Pancreas (tissue), 10 donors: ENCODE measurements around the gene OSBPL8. TPM values are rescaled to one million over a fixed set of nuclear protein-coding genes. Genes with fewer than 3 reads are reported as not detected.
A peak's percentile ranks its signal among the peaks of the same experiment; 100 is the strongest.

Experiments
- ATAC-seq, 4 donors: fragments of 200-7000 bp; cut with Tn5 transposase; one replicate each; pipeline versions ENCODE4 v1.8.0 to v1.9.1; 2020; ENCODE audit warnings: mild to moderate bottlenecking in 4 of 4, moderate library complexity in 4 of 4
- DNase-seq, 6 donors: peaks; one replicate each; pipeline ENCODE4 v3.0.0-alpha.2; 2020
- FAIRE-seq: peaks from 2 replicates; lab custom pipeline; 2012; peaks lifted over from hg19 to GRCh38; lab: Jason Lieb, UNC
- H3K27ac ChIP-seq, 4 donors: fragments of 200-600 bp; sonication (generic); 1 replicate in 3 of 4; 2 replicates in 1 of 4; pipeline versions ENCODE4 v1.5.0 to v1.8.0; 2020
- H3K27me3 ChIP-seq, 4 donors: fragments of 200-600 bp; one replicate each; pipeline ENCODE4 v1.8.0; 2021
- H3K36me3 ChIP-seq, 3 donors: fragments of 200-600 bp; sonication (generic) in 1 of 3; one replicate each; pipeline versions ENCODE4 v1.5.0 to v1.8.0; 2020 to 2021
- H3K4me1 ChIP-seq, 3 donors: fragments of 200-600 bp; one replicate each; pipeline ENCODE4 v1.8.0; 2021
- H3K4me3 ChIP-seq, 4 donors: fragments of 200-600 bp; sonication (generic) in 2 of 4; one replicate each; pipeline versions ENCODE4 v1.5.0 to v1.8.0; 2020 to 2021
- H3K9me3 ChIP-seq, 4 donors: fragments of 200-600 bp; one replicate each; pipeline ENCODE4 v1.8.0; 2021
- WGBS, 2 donors: extraction: QIAGEN DNeasy Blood & Tissue Kit; methylation state at CpG; one replicate each; pipeline ENCODE4 v1.1.7; 2013; 5-methylcytosine and 5-hydroxymethylcytosine counted together
- intact Hi-C, 3 donors: fragments of 100-400 bp; cut with DNase I; formaldehyde crosslinking; loops; one replicate each; pipeline versions ENCODE4 v1.11.1 to v1.14.2; 2022
- polyA plus RNA-seq, 2 donors: library from polyadenylated mRNA; stranded (reverse); fragments of 200-250 nt; gene quantifications; one replicate each; pipeline ENCODE4 v1.2.3, GENCODE V29; 2013
- total RNA-seq, 6 donors: library from RNA; stranded (reverse); fragmentation: NEBNext Ultra II Directional in 4 of 6; extraction: Animal tissue kit (Norgen Biotek cat#: 25700) in 4 of 6; gene quantifications; one replicate each; pipeline versions ENCODE4 v1.2.1 to v1.2.4, GENCODE V29; 2021 to 2023
- TF ChIP-seq, protein P1 (sequence below), 4 donors: fragments of 200-600 bp; sonication (generic) in 3 of 4; IDR thresholded peaks; one replicate each; pipeline versions ENCODE4 v1.5.0 to v1.8.0; 2021; ENCODE audit warnings: antibody characterized with exemption in 4 of 4
- donor health status: healthy with polysubstance abuse.
- donor health status: DM: no; HTN: no; CAD: no; lungs with moderate emphysema.
- donor health status: DM: no; HTN: no; CAD: no.
- donor health status: control.
- donor health status: control.
- donor health status: Bipolar disorder and iron deficiency.
- donor health status: DM: yes; HTN: yes; CAD: no.
- donor health status: DM: no; HTN: no; CAD: no.
- donor health status: DM: no; HTN: no; CAD: no.
- donor health status: DM: yes; HTN: yes; CAD: no.

OSBPL8 gene, protein sequence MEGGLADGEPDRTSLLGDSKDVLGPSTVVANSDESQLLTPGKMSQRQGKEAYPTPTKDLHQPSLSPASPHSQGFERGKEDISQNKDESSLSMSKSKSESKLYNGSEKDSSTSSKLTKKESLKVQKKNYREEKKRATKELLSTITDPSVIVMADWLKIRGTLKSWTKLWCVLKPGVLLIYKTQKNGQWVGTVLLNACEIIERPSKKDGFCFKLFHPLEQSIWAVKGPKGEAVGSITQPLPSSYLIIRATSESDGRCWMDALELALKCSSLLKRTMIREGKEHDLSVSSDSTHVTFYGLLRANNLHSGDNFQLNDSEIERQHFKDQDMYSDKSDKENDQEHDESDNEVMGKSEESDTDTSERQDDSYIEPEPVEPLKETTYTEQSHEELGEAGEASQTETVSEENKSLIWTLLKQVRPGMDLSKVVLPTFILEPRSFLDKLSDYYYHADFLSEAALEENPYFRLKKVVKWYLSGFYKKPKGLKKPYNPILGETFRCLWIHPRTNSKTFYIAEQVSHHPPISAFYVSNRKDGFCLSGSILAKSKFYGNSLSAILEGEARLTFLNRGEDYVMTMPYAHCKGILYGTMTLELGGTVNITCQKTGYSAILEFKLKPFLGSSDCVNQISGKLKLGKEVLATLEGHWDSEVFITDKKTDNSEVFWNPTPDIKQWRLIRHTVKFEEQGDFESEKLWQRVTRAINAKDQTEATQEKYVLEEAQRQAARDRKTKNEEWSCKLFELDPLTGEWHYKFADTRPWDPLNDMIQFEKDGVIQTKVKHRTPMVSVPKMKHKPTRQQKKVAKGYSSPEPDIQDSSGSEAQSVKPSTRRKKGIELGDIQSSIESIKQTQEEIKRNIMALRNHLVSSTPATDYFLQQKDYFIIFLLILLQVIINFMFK
- total RNA-seq, result 10 to 100 TPM; 17.3 to 39.6 (median 24.7) TPM
- polyA plus RNA-seq, result 1 to 10 TPM; 3.6 to 7.0 TPM

DNA sequence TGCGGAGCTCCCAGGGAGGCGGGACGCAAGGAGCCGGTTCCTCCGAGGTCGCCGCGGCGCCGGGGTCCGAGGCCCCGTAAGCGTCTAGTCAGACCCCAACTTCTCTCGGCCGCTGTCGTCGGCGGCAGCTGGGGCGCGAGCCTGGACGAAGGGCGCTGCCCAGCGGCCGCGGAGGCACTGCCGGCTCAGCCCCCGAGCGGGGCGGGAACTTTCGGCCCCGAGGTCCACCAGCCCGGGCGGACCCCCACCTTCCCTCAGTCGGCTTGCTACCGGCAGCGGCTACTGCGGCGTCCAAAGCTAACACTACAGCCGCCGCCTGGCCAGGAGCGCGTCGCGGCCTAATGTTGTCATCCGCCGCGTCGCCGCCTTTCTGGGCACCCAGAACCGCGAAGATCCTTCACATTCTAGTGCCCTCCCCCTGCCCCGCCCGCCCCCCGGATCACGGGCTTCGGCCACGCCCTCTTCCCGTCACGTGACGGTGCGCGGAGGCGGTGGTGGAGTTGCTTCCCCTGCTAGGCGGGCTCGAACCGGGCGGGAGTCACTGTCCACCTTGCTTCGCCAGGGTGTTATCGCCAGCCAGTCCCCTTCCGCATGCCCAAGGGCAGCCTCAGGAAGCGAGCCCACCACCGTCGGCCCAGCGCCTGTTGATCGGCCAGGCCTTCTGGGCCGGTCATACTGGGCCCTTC lies at the start of gene OSBPL8:
Gene OSBPL8, minus strand, starts transcription at position 372 of the 686 bp plus-strand sequence. CDS start 72,220 bp downstream, outside the sequence.
- FAIRE-seq (no peak), DNase-seq (peak; percentile 94 to 99 (median 96)), ATAC-seq (peak; percentile 91 to 98 (median 94))
- Histone ChIP-seq H3K36me3 (no peaks in the 10 kb centered on the region), H3K4me3 (peak within 1 kb of the TSS; percentile 59 to 97 (median 92)), H3K9me3 (no peaks in the 10 kb centered on the region), H3K27ac (peak within 1 kb of the TSS; percentile 85 to 93 (median 92)), H3K4me1 (peaks cover 5 to 21% (median 11%) of the 10 kb centered on the region in 3 donors), H3K27me3 (no peaks in the 10 kb centered on the region)
- intact Hi-C loops, result no loop called here
- 0% methylated on average over 67 to 76 of the region's 76 CpGs for WGBS, 2 donors
- TF ChIP-seq, protein P1, sequence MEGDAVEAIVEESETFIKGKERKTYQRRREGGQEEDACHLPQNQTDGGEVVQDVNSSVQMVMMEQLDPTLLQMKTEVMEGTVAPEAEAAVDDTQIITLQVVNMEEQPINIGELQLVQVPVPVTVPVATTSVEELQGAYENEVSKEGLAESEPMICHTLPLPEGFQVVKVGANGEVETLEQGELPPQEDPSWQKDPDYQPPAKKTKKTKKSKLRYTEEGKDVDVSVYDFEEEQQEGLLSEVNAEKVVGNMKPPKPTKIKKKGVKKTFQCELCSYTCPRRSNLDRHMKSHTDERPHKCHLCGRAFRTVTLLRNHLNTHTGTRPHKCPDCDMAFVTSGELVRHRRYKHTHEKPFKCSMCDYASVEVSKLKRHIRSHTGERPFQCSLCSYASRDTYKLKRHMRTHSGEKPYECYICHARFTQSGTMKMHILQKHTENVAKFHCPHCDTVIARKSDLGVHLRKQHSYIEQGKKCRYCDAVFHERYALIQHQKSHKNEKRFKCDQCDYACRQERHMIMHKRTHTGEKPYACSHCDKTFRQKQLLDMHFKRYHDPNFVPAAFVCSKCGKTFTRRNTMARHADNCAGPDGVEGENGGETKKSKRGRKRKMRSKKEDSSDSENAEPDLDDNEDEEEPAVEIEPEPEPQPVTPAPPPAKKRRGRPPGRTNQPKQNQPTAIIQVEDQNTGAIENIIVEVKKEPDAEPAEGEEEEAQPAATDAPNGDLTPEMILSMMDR (IDR thresholded peaks at IDR 0.05), result no peak

DNA sequence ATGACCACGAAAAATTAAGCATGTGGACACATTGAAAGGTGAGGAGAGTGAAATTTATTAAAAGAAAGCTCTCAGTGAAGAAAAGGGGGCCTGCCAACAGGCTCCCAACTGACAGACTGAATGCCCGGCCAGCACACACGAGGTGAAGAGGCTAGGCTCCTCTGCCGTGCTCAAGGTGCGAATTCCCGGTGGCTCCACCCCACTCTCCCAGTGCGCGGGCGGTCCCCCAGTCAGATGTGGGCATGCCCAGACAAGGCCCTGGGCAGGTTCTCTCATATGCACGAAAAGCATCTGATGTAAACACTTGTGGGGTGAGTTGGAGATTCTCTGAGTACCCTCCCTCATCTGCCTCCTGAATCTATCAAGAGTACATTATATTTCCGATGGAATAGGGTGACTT lies 48.5 kb upstream of the OSBPL8 start:
- no peaks in the 10 kb centered on the region for H3K36me3 ChIP-seq
- no peak overlapping the region for H3K27ac ChIP-seq
- H3K9me3 ChIP-seq, result no peaks in the 10 kb centered on the region
- TF ChIP-seq, protein P1 (IDR thresholded peaks at IDR 0.05), result no peak
- no peaks in the 10 kb centered on the region for H3K27me3 ChIP-seq
- no peaks in the 10 kb centered on the region for H3K4me1 ChIP-seq
- WGBS, 2 donors, result 87 to 94% methylated on average over 11 of the region's 11 CpGs
- no peak for ATAC-seq
- H3K4me3 ChIP-seq, result no peak overlapping the region
- no peak for DNase-seq
- no peak for FAIRE-seq
- intact Hi-C loops, result no loop called here

DNA sequence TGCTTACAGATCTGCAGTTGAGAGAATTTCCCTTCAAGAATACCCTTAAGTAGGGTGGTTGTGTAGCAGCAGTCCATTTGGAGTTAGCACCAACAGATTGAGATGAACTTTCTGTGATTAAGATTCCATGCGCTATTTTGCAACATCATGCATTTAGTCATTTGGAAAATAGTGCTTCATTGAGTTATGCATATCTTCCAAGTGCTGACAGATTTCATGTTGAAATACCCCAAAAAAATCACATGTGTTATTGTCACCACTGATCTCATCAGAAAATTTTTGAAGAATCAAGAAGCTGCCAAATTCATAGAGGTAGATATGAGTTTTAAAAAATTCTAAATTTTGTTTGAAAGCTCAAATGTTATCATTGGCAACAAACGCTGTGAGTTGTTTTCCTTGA lies 35.5 kb upstream of the OSBPL8 start:
- H3K4me1 ChIP-seq, result no peaks in the 10 kb centered on the region
- DNase-seq, result no peak
- H3K9me3 ChIP-seq, result no peaks in the 10 kb centered on the region
- FAIRE-seq, result no peak
- ATAC-seq, result no peak
- 85 to 95% methylated on average over 2 of the region's 2 CpGs for WGBS, 2 donors
- no peaks in the 10 kb centered on the region for H3K36me3 ChIP-seq
- H3K27me3 ChIP-seq, result no peaks in the 10 kb centered on the region
- intact Hi-C loops, result no loop called here
- TF ChIP-seq, protein P1 (IDR thresholded peaks at IDR 0.05), result no peak
- no peak overlapping the region for H3K4me3 ChIP-seq
- H3K27ac ChIP-seq, result no peak overlapping the region

DNA sequence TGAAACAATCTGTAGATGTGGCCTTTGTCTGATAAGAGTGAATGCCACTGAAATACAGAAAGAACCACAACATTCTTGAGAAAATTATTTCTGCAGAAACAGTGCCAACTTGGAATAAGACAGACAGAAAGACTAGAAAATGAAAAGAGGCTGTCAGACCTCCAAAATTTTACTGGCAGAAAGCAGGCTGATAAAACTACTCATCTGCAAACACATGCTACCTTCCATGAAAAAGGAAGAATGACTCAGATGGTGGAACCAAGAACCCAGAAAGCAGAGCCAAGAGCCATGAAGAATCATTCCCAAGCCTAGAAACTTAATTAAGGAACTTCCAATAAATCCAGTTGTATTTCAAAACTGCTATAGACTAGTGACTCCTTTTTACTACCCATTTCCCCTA lies 31.9 kb upstream of the OSBPL8 start:
- TF ChIP-seq, protein P1 (IDR thresholded peaks at IDR 0.05), result no peak
- H3K27me3 ChIP-seq, result no peaks in the 10 kb centered on the region
- no peaks in the 10 kb centered on the region for H3K9me3 ChIP-seq
- no peaks in the 10 kb centered on the region for H3K36me3 ChIP-seq
- DNase-seq (no peak), FAIRE-seq (no peak), ATAC-seq (no peak)
- no peak overlapping the region for H3K4me3 ChIP-seq
- intact Hi-C loops, result no loop called here
- no peak overlapping the region for H3K27ac ChIP-seq
- H3K4me1 ChIP-seq, result no peaks in the 10 kb centered on the region
